Posterior cingulate gyrus (tissue), 11 donors: ENCODE measurements around the gene CTNNA3.

ENCODE experiments used
- DNase-seq, 10 donors: peaks; one replicate each; pipeline versions ENCODE4 v3.0.0 to v3.0.0-alpha.2; 2020 to 2021; ENCODE audit warnings: mixed read lengths in 3 of 10
- intact Hi-C: fragments of 100-400 bp; cut with DNase I; formaldehyde crosslinking; loops from one replicate; pipeline ENCODE4 v1.15.1; 2023

The CTNNA3 gene

GRCh38 chr10:66102756-66103155 is 1593.2 kb downstream of the CTNNA3 start:
- DNase-seq, result no peak
- intact Hi-C loops, result no loop called here

DNA sequence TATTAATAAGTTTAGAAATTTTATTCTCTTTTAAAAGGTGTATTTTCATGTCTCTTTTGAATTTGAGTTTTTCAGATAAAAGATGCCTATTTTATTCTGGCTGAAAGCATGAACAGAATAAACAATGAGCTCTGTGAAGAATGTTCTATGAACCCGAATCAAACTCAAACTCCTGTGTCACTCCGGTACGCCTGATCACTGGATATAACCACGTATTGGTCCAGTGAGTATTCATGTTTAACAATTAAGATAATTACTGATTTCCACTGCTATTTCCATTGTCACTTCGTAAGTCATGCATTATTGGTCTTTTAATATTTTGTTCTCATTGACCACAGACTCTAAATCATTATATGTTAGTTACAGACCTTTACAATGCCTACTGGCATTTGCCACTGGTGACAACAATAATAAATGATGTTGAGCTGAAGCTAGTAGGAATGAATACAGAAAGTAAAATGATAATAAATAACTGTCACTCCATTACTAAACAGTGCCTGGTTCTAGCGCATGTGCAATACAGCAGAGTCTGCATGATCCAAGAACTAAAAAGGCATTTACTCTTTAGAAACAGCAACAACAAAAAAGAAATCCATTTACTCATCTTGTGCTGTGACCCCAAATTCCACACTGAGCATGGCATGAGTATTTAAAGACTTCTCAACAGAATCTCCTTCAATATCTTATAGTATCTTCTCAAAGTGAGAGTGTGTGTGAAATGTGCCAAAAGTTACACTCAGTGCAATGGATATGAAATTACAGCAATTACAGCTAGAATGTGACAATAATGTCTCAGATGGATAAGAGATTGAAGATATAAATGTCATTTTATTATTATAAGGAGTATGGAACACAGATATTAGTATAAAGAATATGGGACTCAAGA is 1597.2 kb downstream of the CTNNA3 start:
- intact Hi-C loops, result no loop called here
- no peak for DNase-seq

DNA sequence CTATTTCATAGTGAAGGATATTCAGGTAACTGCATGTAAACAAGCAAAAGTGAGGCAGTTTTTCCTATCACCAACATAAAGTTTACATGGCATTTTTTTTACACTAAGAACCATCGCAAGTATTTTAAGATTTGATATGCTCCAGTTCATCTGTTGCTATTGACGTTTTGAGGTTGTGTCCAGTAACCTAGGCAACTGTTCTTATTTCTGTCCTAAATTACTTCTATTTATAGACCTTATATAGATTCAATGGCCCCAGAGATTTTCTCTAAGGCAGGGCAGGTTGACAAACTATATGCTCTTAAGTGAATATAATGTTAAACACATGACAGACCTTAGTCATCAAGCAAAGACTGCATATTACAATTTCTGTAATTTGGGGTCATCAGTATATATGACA is 1600.4 kb downstream of the CTNNA3 start:
- DNase-seq, result no peak
- intact Hi-C loops, result no loop called here

- intact Hi-C loops, result no loop called here
- no peak for DNase-seq
These were observed 1610.1 kb downstream of the CTNNA3 start for GRCh38 chr10:66085906-66086305.

- DNase-seq, result no peak
- intact Hi-C loops, result no loop called here
These were observed 1624.1 kb downstream of the CTNNA3 start for GRCh38 chr10:66071907-66072306.

DNA sequence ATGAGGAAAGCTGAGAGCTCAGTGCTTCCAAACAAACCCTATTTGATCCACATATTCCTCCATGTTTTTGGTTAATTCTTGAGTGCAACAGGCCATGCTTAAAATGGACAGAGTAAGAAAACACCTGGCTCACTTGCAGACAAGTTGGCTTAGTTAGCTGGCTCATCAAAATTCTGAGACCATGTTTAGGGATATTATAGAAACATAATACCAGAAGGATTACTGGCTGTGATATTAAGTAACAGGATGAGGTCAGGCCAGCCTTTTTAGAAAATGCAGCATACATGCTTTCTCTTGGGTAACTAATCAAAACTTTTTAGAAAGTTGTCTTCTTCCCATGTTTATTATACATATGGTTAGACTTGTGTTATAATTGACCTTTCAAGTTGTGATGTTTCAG is 1637.4 kb downstream of the CTNNA3 start:
- intact Hi-C loops, result no loop called here
- no peak for DNase-seq

DNA sequence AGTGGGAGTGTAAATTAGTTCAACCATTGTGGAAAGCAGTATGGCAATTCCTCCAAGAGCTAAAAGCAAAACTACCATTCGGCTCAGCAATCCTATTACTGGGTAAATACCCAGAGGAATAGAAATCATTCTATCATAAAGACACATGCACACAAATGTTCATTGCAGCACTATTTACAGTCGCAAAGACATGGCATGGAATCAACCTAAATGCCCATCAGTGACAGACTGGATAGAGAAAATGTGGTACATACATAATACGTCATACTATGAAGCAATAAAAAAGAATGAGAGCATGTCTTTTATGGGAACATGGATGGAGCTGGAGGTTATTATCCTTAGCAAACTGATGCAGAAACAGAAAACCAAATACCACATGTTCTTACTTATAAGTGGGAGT is 1646.7 kb downstream of the CTNNA3 start:
- intact Hi-C loops, result no loop called here
- DNase-seq, result no peak

DNA sequence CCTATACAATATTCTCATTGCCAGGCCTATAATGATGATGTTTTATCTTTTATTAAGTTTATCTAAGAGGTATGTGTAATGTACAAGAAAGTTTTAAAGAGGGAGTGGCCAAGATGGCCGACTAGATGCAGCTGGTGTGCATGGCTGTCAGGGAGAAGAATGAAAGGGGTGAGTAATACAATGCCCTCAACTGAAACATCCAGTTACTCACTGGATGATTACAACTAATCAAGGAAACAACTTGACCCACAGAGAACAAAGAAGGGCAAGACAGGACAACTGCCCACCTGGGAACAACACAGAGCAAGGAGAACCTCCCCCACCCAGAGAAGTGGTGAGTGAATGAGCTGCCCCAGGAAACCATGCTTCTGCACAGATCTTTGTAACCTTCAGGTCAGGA is 1650.1 kb downstream of the CTNNA3 start:
- DNase-seq, result no peak
- intact Hi-C loops, result no loop called here

- intact Hi-C loops, result no loop called here
- no peak for DNase-seq
These were observed 1654.2 kb downstream of the CTNNA3 start for GRCh38 chr10:66041771-66042170.

GRCh38 chr10:66038623-66039022 is 1657.4 kb downstream of the CTNNA3 start:
- DNase-seq, result no peak

GRCh38 chr10:66026321-66026720 is 1669.7 kb downstream of the CTNNA3 start:
- no peak for DNase-seq
- intact Hi-C loops, result no loop called here

More at GRCh38 chr10:66038623-66039022, 1657.4 kb downstream of the CTNNA3 start:
- intact Hi-C loops, result no loop called here

DNA sequence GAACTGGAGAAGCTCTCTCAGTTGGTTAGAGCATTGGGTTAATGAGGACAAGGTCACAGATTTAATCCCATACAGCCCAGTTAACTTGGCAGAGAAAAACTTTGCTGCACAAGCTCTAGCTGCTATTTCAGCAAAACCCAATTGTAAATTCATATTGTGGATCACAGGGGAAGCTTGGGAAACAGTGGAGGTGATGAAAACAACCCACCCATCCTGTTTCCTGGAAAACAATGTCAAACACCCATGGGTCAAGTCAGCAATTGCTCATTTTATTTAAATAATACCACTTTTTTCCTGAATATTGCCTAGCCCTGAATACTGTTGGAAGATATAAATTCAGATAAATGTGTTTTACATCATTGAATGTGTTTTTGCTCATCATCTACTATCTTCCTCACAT is 1670.8 kb downstream of the CTNNA3 start:
- no peak for DNase-seq
- intact Hi-C loops, result no loop called here

DNA sequence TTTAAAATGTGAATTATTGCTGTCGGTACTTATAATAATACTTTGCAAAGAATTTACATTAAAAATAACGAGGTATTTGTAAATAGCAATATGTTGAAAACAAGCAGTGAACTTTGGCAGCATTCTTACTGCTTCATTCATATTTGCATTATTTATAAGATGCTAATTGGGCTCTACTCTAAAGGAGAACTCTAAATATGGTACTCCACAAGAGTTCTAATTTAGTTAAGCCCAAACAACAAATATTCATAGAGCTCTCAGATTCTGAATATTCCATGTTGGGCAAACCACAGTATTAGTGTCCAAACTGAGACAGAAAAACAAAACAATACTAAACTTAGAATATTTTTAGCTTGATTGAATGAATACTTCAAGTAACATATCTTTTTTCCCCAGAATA is 1674.6 kb downstream of the CTNNA3 start:
- intact Hi-C loops, result no loop called here
- DNase-seq, result no peak

GRCh38 chr10:66008221-66008620 is 1687.8 kb downstream of the CTNNA3 start:
- DNase-seq, result no peak
- intact Hi-C loops, result no loop called here

- intact Hi-C loops, result no loop called here
- no peak for DNase-seq
These were observed 1689.6 kb downstream of the CTNNA3 start for GRCh38 chr10:66006411-66006810.

- intact Hi-C loops, result no loop called here
- no peak for DNase-seq
These were observed 1702.5 kb downstream of the CTNNA3 start for GRCh38 chr10:65993451-65993850.

DNA sequence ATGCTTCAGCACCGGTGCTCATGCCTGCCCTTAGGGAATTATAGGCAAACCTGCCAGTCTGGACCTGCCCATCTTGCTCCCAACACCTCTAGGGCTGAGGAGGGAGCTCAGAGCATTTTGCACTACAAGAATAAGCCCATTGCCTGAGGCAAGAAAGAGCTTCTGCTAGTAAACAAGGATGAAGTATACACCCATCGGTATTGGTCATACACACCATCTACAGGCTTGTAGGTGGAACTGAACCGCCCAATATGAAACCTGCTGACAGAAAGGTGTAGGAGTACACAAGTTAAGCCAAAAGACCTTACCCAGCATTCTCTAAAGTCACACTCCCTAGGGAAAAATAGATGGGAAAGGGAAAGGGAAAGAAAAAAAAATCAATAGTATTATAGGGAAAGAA is 1727.1 kb downstream of the CTNNA3 start:
- DNase-seq, result no peak
- intact Hi-C loops, result no loop called here

DNA sequence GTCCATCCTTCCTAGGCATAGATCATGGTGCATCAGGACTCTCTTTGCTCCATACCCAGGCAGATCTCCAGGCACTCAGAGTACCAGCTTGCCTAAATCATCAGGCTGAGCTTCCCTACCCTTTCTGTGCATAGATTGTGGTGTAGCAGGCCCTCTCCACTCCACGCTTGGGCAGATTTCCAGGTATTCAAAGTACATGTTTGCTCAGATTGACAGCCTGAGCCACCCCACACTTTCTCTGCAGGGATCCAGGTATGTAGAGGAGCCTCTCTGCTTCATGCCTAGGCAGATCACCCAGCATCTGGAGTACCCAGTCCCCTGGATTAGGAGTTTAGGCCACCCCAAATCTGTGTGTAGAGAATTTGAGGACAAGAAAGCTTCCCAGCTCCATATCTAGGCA is 1727.6 kb downstream of the CTNNA3 start:
- intact Hi-C loops, result no loop called here
- no peak for DNase-seq

DNA sequence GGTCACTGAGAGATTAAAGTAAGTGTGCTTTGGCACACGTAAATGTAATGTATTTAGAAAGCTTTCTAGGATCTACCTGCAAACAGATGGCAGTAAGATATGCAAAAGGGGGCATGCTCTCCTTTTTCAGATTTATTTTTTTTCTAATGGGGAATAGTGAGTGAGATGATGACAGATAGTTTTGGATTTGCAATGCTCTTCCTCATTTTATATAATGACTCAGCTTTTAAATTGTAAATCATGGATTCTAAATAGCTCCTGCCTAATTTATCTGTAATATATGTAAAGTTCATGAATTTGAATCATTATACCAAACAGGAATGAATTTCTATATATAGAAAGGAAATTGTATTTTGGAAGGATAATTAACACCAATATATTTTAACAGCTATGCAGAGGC is 1731.8 kb downstream of the CTNNA3 start:
- intact Hi-C loops, result no loop called here
- DNase-seq, result no peak

GRCh38 chr10:65952086-65952485 is 1743.9 kb downstream of the CTNNA3 start:
- DNase-seq, result no peak
- intact Hi-C loops, result no loop called here

GRCh38 chr10:65950075-65950474 is 1745.9 kb downstream of the CTNNA3 start:
- DNase-seq, result no peak
- intact Hi-C loops, result no loop called here

DNA sequence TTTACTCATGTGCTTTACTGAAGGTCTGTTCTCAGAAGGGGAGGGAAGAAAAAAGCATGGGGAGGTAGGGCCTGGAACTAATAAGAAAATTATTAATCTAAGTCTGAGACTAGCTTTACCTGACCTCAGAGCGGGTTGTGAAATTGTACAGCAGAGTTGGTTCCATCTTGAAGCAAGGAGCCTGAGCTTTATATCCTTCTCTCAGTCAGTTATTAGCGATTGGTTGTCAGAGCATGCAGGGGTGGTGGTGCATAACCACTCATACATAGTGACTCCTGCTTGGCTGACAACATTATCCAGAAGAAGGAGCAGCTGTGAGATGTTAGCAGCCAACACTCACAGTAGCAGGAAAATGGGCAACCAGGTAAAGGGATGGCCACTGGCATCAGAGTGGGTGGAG is 1746.5 kb downstream of the CTNNA3 start:
- DNase-seq, result no peak
- intact Hi-C loops, result no loop called here

GRCh38 chr10:65945061-65945460 is 1750.9 kb downstream of the CTNNA3 start:
- intact Hi-C loops, result no loop called here
- DNase-seq, result no peak
